WTC11 (cell line): ENCODE results near the gene GEMIN8. TPM values are rescaled to one million over a fixed set of nuclear protein-coding genes. Genes with fewer than 3 reads are reported as not detected.

Experiments
- ATAC-seq: fragments of 200-7000 bp; cut with Tn5 transposase; 2 replicates; pipeline ENCODE4 v1.10.0; 2021; ENCODE audit warnings: mild to moderate bottlenecking, moderate library complexity
- CTCF ChIA-PET: fragments of 300-600 bp; sonication (Branson Sonifier 250); formaldehyde crosslinking; loops from one replicate; lab custom pipeline; 2021; ENCODE audit warnings: antibody characterized with exemption; lab: Charles Lee
- POLR2A ChIA-PET: fragments of 350-600 bp; sonication (Branson Sonifier 250); formaldehyde crosslinking; loops from one replicate; lab custom pipeline; 2021; ENCODE audit warnings: antibody characterized with exemption; lab: Charles Lee
- DNase-seq: peaks from one replicate; pipeline ENCODE4 v3.0.0; 2021; ENCODE audit warnings: low spot score
- H3K27ac Mint-ChIP-seq: 2 replicates; pipeline ENCODE4 v1.8.0; 2021; ENCODE audit warnings: mixed read lengths
- H3K27me3 Mint-ChIP-seq: 2 replicates; pipeline ENCODE4 v1.8.0; 2021; ENCODE audit warnings: low read depth, mild to moderate bottlenecking, moderate library complexity, mixed read lengths
- H3K36me3 Mint-ChIP-seq: 2 replicates; pipeline ENCODE4 v1.8.0; 2021; ENCODE audit warnings: mixed read lengths
- H3K4me1 Mint-ChIP-seq: 2 replicates; pipeline ENCODE4 v1.8.0; 2022; ENCODE audit warnings: mixed read lengths
- H3K4me3 Mint-ChIP-seq: 2 replicates; pipeline ENCODE4 v1.8.0; 2021; ENCODE audit warnings: mild to moderate bottlenecking, moderate library complexity, mixed read lengths
- H3K9me3 Mint-ChIP-seq: 2 replicates; pipeline ENCODE4 v1.8.0; 2021; ENCODE audit warnings: mixed read lengths
- ARID4B ChIP-seq: sonication (generic); formaldehyde crosslinking; IDR thresholded peaks from 2 replicates; pipeline ENCODE4 v1.8.0; 2023; ENCODE audit warnings: missing genetic modification reagents, mild to moderate bottlenecking, borderline replicate concordance
- IRF2 ChIP-seq: sonication (generic); formaldehyde crosslinking; IDR thresholded peaks from 2 replicates; pipeline ENCODE4 v1.8.0; 2022; ENCODE audit warnings: low read depth, missing genetic modification reagents, borderline replicate concordance
- MLX ChIP-seq: sonication (generic); formaldehyde crosslinking; IDR thresholded peaks from 2 replicates; pipeline ENCODE4 v1.8.1; 2023; ENCODE audit warnings: mild to moderate bottlenecking, missing genetic modification reagents, moderate library complexity
- NR1H2 ChIP-seq: sonication (generic); formaldehyde crosslinking; IDR thresholded peaks from 2 replicates; pipeline ENCODE4 v1.9.0; 2021; ENCODE audit warnings: mild to moderate bottlenecking, moderate library complexity, missing genetic modification reagents
- NR2C2 ChIP-seq: sonication (generic); formaldehyde crosslinking; IDR thresholded peaks from 2 replicates; pipeline ENCODE4 v1.8.0; 2022; ENCODE audit warnings: mild to moderate bottlenecking, missing genetic modification reagents
- RORB ChIP-seq: fragments of 250-450 bp; sonication (Bioruptor Pico); IDR thresholded peaks from 2 replicates; pipeline ENCODE4 v1.9.0; 2021; ENCODE audit warnings: mild to moderate bottlenecking
- SP1 ChIP-seq: sonication (generic); formaldehyde crosslinking; conservative IDR thresholded peaks from 2 replicates; pipeline ENCODE4 v1.8.1; 2022; ENCODE audit warnings: missing genetic modification reagents
- STAT6 ChIP-seq: sonication (generic); formaldehyde crosslinking; conservative IDR thresholded peaks from 2 replicates; pipeline ENCODE4 v1.8.1; 2023; ENCODE audit warnings: mild to moderate bottlenecking, low read depth, missing genetic modification reagents, moderate library complexity
- TCF7 ChIP-seq: sonication (generic); formaldehyde crosslinking; IDR thresholded peaks from 2 replicates; pipeline ENCODE4 v1.8.0; 2022; ENCODE audit warnings: mild to moderate bottlenecking, low read depth, missing genetic modification reagents, moderate library complexity
- TEAD1 ChIP-seq: sonication (generic); formaldehyde crosslinking; IDR thresholded peaks from 2 replicates; pipeline ENCODE4 v1.8.0; 2022; ENCODE audit warnings: mild to moderate bottlenecking, missing genetic modification reagents
- USF1 ChIP-seq: sonication (generic); formaldehyde crosslinking; IDR thresholded peaks from 2 replicates; pipeline ENCODE4 v1.8.0; 2022; ENCODE audit warnings: mild to moderate bottlenecking, missing genetic modification reagents
- USF2 ChIP-seq: sonication (generic); formaldehyde crosslinking; IDR thresholded peaks from 2 replicates; pipeline ENCODE4 v1.8.1; 2023; ENCODE audit warnings: mild to moderate bottlenecking, missing genetic modification reagents, moderate library complexity
- ZNF138 ChIP-seq: sonication (generic); formaldehyde crosslinking; conservative IDR thresholded peaks from 2 replicates; pipeline ENCODE4 v1.8.1; 2022; ENCODE audit warnings: mild to moderate bottlenecking, moderate library complexity, missing genetic modification reagents
- ZNF425 ChIP-seq: fragments of 250-450 bp; sonication (Bioruptor Pico); conservative IDR thresholded peaks from 2 replicates; pipeline ENCODE4 v1.9.0; 2021; ENCODE audit warnings: mild to moderate bottlenecking
- ZNF512 ChIP-seq: sonication (generic); formaldehyde crosslinking; IDR thresholded peaks from 2 replicates; pipeline ENCODE4 v1.8.1; 2022; ENCODE audit warnings: missing genetic modification reagents, borderline replicate concordance
- ZNF532 ChIP-seq: fragments of 250-450 bp; sonication (Bioruptor Pico); IDR thresholded peaks from 2 replicates; pipeline ENCODE4 v1.9.0; 2021; ENCODE audit warnings: mild to moderate bottlenecking, borderline replicate concordance
- total RNA-seq: library from RNA; stranded (reverse); gene quantifications from 3 replicates; pipeline ENCODE4 v1.2.3, GENCODE V29; 2021

The GEMIN8 gene
- total RNA-seq, 1 experiment from 2014 or later: 21.1 TPM

- peaks cover 11% of the 10 kb centered on the region for H3K9me3 Mint-ChIP-seq
- TF ChIP-seq SP1 (CRISPR knock-in tag): no peak
- TF ChIP-seq USF2 (CRISPR knock-in tag): no peak
- no peak for TF ChIP-seq NR2C2 (CRISPR knock-in tag)
- no peak for TF ChIP-seq STAT6 (CRISPR knock-in tag)
- no peak for TF ChIP-seq ZNF425
- no peak for TF ChIP-seq ZNF138
- TF ChIP-seq ARID4B: no peak
- H3K4me3 Mint-ChIP-seq: no peak overlapping the region
- no peak overlapping the region for H3K27ac Mint-ChIP-seq
- no peaks in the 10 kb centered on the region for H3K36me3 Mint-ChIP-seq
- no peaks in the 10 kb centered on the region; the same call in 1 of the 2 replicates for H3K27me3 Mint-ChIP-seq
- ChIA-PET POLR2A (no interaction called here), CTCF (no interaction called here)
- DNase-seq (no peak), ATAC-seq (no peak)
- H3K4me1 Mint-ChIP-seq: peaks cover 9% of the 10 kb centered on the region; the same call in 1 of the 2 replicates
Measured at GRCh38 chrX:13985697-13986435, 43.8 kb downstream of the GEMIN8 start.

GRCh38 chrX:13983734-13984133, 46.0 kb downstream of the GEMIN8 start:
- ATAC-seq (no peak), DNase-seq (no peak)
- no peak overlapping the region for H3K4me3 Mint-ChIP-seq
- H3K27ac Mint-ChIP-seq: no peak overlapping the region
- H3K9me3 Mint-ChIP-seq: peaks cover 11% of the 10 kb centered on the region
- H3K27me3 Mint-ChIP-seq: no peaks in the 10 kb centered on the region; the same call in 1 of the 2 replicates
- CTCF ChIA-PET: no interaction called here
- peaks cover 5% of the 10 kb centered on the region; the same call in 1 of the 2 replicates for H3K4me1 Mint-ChIP-seq
- H3K36me3 Mint-ChIP-seq: no peaks in the 10 kb centered on the region
- POLR2A ChIA-PET: no interaction called here
- TF ChIP-seq TEAD1 (CRISPR knock-in tag) (no peak), MLX (no peak), RORB (CRISPR knock-in tag) (no peak), USF1 (CRISPR knock-in tag) (no peak), IRF2 (CRISPR knock-in tag) (no peak), ZNF512 (no peak), NR1H2 (CRISPR knock-in tag) (no peak), ZNF532 (no peak), TCF7 (no peak)
